Duodenal mucosa (tissue), 2 donors: ENCODE data around the gene LY6G5B.

Experiments
- H3K27ac ChIP-seq: one replicate; pipeline ENCODE4 v1.7.0; 2013; ENCODE audit warnings: low read depth, low read length
- H3K27me3 ChIP-seq, 2 donors: one replicate each; pipeline ENCODE4 v1.7.0; 2013; ENCODE audit warnings: low read length in 2 of 2, control low read depth in 1 of 2; ENCODE audit not compliant: insufficient read depth in 2 of 2, control insufficient read depth in 1 of 2
- H3K36me3 ChIP-seq, 2 donors: one replicate each; pipeline ENCODE4 v1.7.0; 2013; ENCODE audit warnings: low read length in 2 of 2, control low read depth in 1 of 2; ENCODE audit not compliant: insufficient read depth in 2 of 2, control insufficient read depth in 1 of 2
- H3K4me1 ChIP-seq, 2 donors: one replicate each; pipeline ENCODE4 v1.7.0; 2013; ENCODE audit warnings: low read length in 2 of 2, control low read depth in 1 of 2; ENCODE audit not compliant: insufficient read depth in 2 of 2, control insufficient read depth in 1 of 2
- H3K4me3 ChIP-seq, 2 donors: one replicate each; pipeline ENCODE4 v1.7.0; 2013; ENCODE audit warnings: low read length in 2 of 2, low read depth in 1 of 2
- H3K9ac ChIP-seq, 2 donors: one replicate each; pipeline ENCODE4 v1.7.0; 2013; ENCODE audit warnings: low read length in 2 of 2, low read depth in 1 of 2
- H3K9me3 ChIP-seq, 2 donors: one replicate each; pipeline ENCODE4 v1.7.0; 2013; ENCODE audit warnings: low read length in 2 of 2, control low read depth in 1 of 2; ENCODE audit not compliant: control insufficient read depth in 1 of 2

LY6G5B gene

GRCh38 chr6:31713991-31714684 lies 44.4 kb downstream of the LY6G5B start:
- Histone ChIP-seq H3K9me3 (no peaks in the 10 kb centered on the region), H3K27ac (no peak overlapping the region), H3K9ac (no peak overlapping the region), H3K36me3 (no peaks in the 10 kb centered on the region), H3K4me1 (peaks cover 27 to 46% of the 10 kb centered on the region in 2 donors), H3K27me3 (no peaks in the 10 kb centered on the region), H3K4me3 (no peak overlapping the region)

GRCh38 chr6:31715022-31715958 lies 45.5 kb downstream of the LY6G5B start, which contains the start of gene LY6G6D:
TSS of gene LY6G6D (plus strand) at chr6:31715348. CDS start at chr6:31715356, 8 bp downstream.
- Histone ChIP-seq H3K36me3 (no peaks in the 10 kb centered on the region), H3K9ac (no peak within 1 kb of the TSS), H3K4me3 (no peak within 1 kb of the TSS), H3K27ac (no peak within 1 kb of the TSS), H3K27me3 (no peaks in the 10 kb centered on the region), H3K9me3 (no peaks in the 10 kb centered on the region), H3K4me1 (peaks cover 27 to 51% of the 10 kb centered on the region in 2 donors)

- Histone ChIP-seq H3K27me3 (no peaks in the 10 kb centered on the region), H3K27ac (no peak overlapping the region), H3K4me1 (peaks cover 17 to 34% of the 10 kb centered on the region in 2 donors), H3K9ac (no peak overlapping the region), H3K4me3 (no peak overlapping the region), H3K9me3 (no peaks in the 10 kb centered on the region), H3K36me3 (no peaks in the 10 kb centered on the region)
Measured at GRCh38 chr6:31717499-31718222, 47.9 kb downstream of the LY6G5B start.

GRCh38 chr6:31718265-31718664 lies 48.5 kb downstream of the LY6G5B start:
- H3K9ac ChIP-seq: no peak overlapping the region
- H3K27me3 ChIP-seq: no peaks in the 10 kb centered on the region
- no peaks in the 10 kb centered on the region for H3K9me3 ChIP-seq
- no peaks in the 10 kb centered on the region for H3K36me3 ChIP-seq
- H3K4me3 ChIP-seq: no peak overlapping the region
- no peak overlapping the region for H3K27ac ChIP-seq
- peaks cover 17 to 34% of the 10 kb centered on the region in 2 donors for H3K4me1 ChIP-seq

- Histone ChIP-seq H3K4me3 (no peak overlapping the region), H3K36me3 (no peaks in the 10 kb centered on the region), H3K4me1 (peaks cover 14 to 27% of the 10 kb centered on the region in 2 donors), H3K27me3 (no peaks in the 10 kb centered on the region), H3K9ac (peak overlapping the region in 1 of 2 donors; percentile 38), H3K27ac (no peak overlapping the region), H3K9me3 (no peaks in the 10 kb centered on the region)
Measured at GRCh38 chr6:31719001-31719400, 49.2 kb downstream of the LY6G5B start.

GRCh38 chr6:31720196-31720770 lies 50.5 kb downstream of the LY6G5B start:
- no peak overlapping the region for H3K9ac ChIP-seq
- no peaks in the 10 kb centered on the region for H3K9me3 ChIP-seq
- peaks cover 11 to 23% of the 10 kb centered on the region in 2 donors for H3K4me1 ChIP-seq
- no peaks in the 10 kb centered on the region for H3K36me3 ChIP-seq
- H3K27ac ChIP-seq: no peak overlapping the region
- H3K27me3 ChIP-seq: no peaks in the 10 kb centered on the region
- no peak overlapping the region for H3K4me3 ChIP-seq

GRCh38 chr6:31721351-31722020 lies 51.7 kb downstream of the LY6G5B start, which contains the start of gene LY6G6C:
TSS of gene LY6G6C (minus strand) at chr6:31721746. CDS start at chr6:31721679, 67 bp downstream.
- H3K36me3 ChIP-seq: peaks cover 0 to 9% of the 10 kb centered on the region in 2 donors
- peaks cover 16 to 23% of the 10 kb centered on the region in 2 donors for H3K4me1 ChIP-seq
- H3K27ac ChIP-seq: no peak within 1 kb of the TSS
- no peak within 1 kb of the TSS for H3K4me3 ChIP-seq
- no peaks in the 10 kb centered on the region for H3K9me3 ChIP-seq
- no peaks in the 10 kb centered on the region for H3K27me3 ChIP-seq
- H3K9ac ChIP-seq: no peak within 1 kb of the TSS

- Histone ChIP-seq H3K4me1 (peaks cover 20 to 29% of the 10 kb centered on the region in 2 donors), H3K27ac (no peak overlapping the region), H3K9ac (no peak overlapping the region), H3K36me3 (peaks cover 0 to 15% of the 10 kb centered on the region in 2 donors), H3K9me3 (no peaks in the 10 kb centered on the region), H3K27me3 (no peaks in the 10 kb centered on the region), H3K4me3 (no peak overlapping the region)
Measured at GRCh38 chr6:31722173-31722572, 52.4 kb downstream of the LY6G5B start.
